ENCODE data around the gene WDFY4. TPM values are rescaled to one million over a fixed set of nuclear protein-coding genes. Genes with fewer than 3 reads are reported as not detected.

The WDFY4 gene
- total RNA-seq, 1 donor from 2014 or later = 26.5 TPM

DNA sequence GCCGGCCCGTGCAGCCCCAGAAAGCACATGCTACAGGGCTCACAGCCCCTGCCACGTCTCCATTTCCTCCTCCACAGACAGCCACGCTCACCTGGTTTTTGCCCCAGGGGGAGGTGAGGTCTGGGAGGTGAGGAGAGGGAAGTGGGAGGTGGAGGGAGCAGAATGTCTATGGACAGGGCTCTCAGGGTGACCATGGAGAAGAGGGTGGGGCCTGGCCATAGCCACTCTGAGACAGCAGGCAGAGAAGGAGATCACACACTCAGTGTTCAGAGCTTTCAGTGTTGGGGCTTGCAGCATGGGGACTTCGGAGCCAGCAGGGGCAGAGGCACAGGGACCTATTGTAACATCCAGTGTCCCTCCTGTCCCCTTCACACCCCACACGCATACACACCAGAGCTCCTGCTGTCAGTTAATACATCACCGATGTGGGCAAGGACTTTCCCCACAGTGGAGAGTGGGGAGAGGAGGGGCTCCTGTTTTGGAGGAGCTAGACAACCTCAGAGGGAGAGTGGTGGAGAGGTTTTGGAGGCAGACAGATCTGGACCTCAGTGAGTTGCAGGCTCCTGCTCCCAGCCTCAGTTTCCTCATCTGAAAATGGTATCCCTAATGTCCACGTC, 14.4 kb downstream of the WDFY4 start:
- no peak for TF ChIP-seq CTCF (IDR thresholded peaks at IDR 0.05)
- no peak for DNase-seq
- Histone ChIP-seq H3K4me1 (peaks cover 4% of the 10 kb centered on the region), H3K9me3 (no peaks in the 10 kb centered on the region), H3K36me3 (no peaks in the 10 kb centered on the region), H3K27ac (no peak overlapping the region), H3K4me3 (no peak overlapping the region), H3K27me3 (no peaks in the 10 kb centered on the region)
- no peak for ATAC-seq
- intact Hi-C loops (cut with DNase I) = no loop called here

- no peaks in the 10 kb centered on the region for H3K9me3 ChIP-seq
- H3K36me3 ChIP-seq = no peaks in the 10 kb centered on the region
- no peaks in the 10 kb centered on the region for H3K27me3 ChIP-seq
- H3K4me1 ChIP-seq = peaks cover 4% of the 10 kb centered on the region
- ATAC-seq = no peak
- no peak for TF ChIP-seq CTCF (IDR thresholded peaks at IDR 0.05)
- intact Hi-C loops (cut with DNase I) = no loop called here
- no peak overlapping the region for H3K27ac ChIP-seq
- no peak overlapping the region for H3K4me3 ChIP-seq
- no peak for DNase-seq
Measured at GRCh38 chr10:48700071-48700470, 15.4 kb downstream of the WDFY4 start.

DNA sequence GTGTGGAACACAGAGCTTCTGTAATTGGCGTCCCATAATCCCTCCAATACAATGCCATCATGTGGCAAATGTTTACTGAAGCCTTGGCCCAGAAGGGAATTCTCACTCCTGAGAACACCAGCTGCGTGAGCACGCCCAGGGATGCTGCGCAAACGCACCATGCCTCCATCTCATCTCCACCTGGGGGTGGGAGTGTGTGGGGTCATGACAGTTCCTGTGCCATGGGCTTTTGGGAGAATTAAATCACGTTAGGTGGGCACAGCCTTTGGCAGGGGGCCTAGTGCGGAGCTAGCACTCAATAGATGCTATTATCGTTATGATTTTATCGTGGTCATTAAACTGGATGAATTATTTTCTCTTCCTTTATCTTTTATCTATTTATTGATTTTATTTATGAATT, 15.8 kb downstream of the WDFY4 start:
- H3K27me3 ChIP-seq = no peaks in the 10 kb centered on the region
- H3K4me3 ChIP-seq = no peak overlapping the region
- H3K36me3 ChIP-seq = no peaks in the 10 kb centered on the region
- H3K4me1 ChIP-seq = peaks cover 4% of the 10 kb centered on the region
- no peak for ATAC-seq
- H3K9me3 ChIP-seq = no peaks in the 10 kb centered on the region
- intact Hi-C loops (cut with DNase I) = no loop called here
- TF ChIP-seq CTCF (IDR thresholded peaks at IDR 0.05) = no peak
- no peak overlapping the region for H3K27ac ChIP-seq
- no peak for DNase-seq

GRCh38 chr10:48701139-48701901, 16.6 kb downstream of the WDFY4 start:
- no peak for TF ChIP-seq CTCF (IDR thresholded peaks at IDR 0.05)
- no peak for DNase-seq
- H3K4me3 ChIP-seq = no peak overlapping the region
- ATAC-seq = no peak
- intact Hi-C loops (cut with DNase I) = no loop called here
- H3K27ac ChIP-seq = no peak overlapping the region
- no peaks in the 10 kb centered on the region for H3K9me3 ChIP-seq
- H3K36me3 ChIP-seq = no peaks in the 10 kb centered on the region
- H3K27me3 ChIP-seq = no peaks in the 10 kb centered on the region
- peaks cover 4% of the 10 kb centered on the region for H3K4me1 ChIP-seq

- Histone ChIP-seq H3K36me3 (no peaks in the 10 kb centered on the region), H3K4me3 (no peak overlapping the region), H3K4me1 (peaks cover 4% of the 10 kb centered on the region), H3K27ac (no peak overlapping the region), H3K27me3 (no peaks in the 10 kb centered on the region), H3K9me3 (no peaks in the 10 kb centered on the region)
- DNase-seq (no peak), ATAC-seq (no peak)
- no peak for TF ChIP-seq CTCF (IDR thresholded peaks at IDR 0.05)
- intact Hi-C loops (cut with DNase I) = no loop called here
Measured at GRCh38 chr10:48701941-48702340, 17.3 kb downstream of the WDFY4 start.

Data from upper lobe of right lung (tissue), 1 donor.